WTC11 (cell line): ENCODE data around the gene MRNIP. TPM values are rescaled to one million over a fixed set of nuclear protein-coding genes. Genes with fewer than 3 reads are reported as not detected.

ENCODE experiments used
- ATAC-seq: fragments of 200-7000 bp; cut with Tn5 transposase; 2 replicates; pipeline ENCODE4 v1.10.0; 2021; ENCODE audit warnings: mild to moderate bottlenecking, moderate library complexity
- CTCF ChIA-PET: fragments of 300-600 bp; sonication (Branson Sonifier 250); formaldehyde crosslinking; loops from one replicate; lab custom pipeline; 2021; ENCODE audit warnings: antibody characterized with exemption; lab: Charles Lee
- POLR2A ChIA-PET: fragments of 350-600 bp; sonication (Branson Sonifier 250); formaldehyde crosslinking; loops from one replicate; lab custom pipeline; 2021; ENCODE audit warnings: antibody characterized with exemption; lab: Charles Lee
- DNase-seq: peaks from one replicate; pipeline ENCODE4 v3.0.0; 2021; ENCODE audit warnings: low spot score
- H3K27ac Mint-ChIP-seq: 2 replicates; pipeline ENCODE4 v1.8.0; 2021; ENCODE audit warnings: mixed read lengths
- H3K27me3 Mint-ChIP-seq: 2 replicates; pipeline ENCODE4 v1.8.0; 2021; ENCODE audit warnings: low read depth, mild to moderate bottlenecking, moderate library complexity, mixed read lengths
- H3K36me3 Mint-ChIP-seq: 2 replicates; pipeline ENCODE4 v1.8.0; 2021; ENCODE audit warnings: mixed read lengths
- H3K4me1 Mint-ChIP-seq: 2 replicates; pipeline ENCODE4 v1.8.0; 2022; ENCODE audit warnings: mixed read lengths
- H3K4me3 Mint-ChIP-seq: 2 replicates; pipeline ENCODE4 v1.8.0; 2021; ENCODE audit warnings: mild to moderate bottlenecking, moderate library complexity, mixed read lengths
- H3K9me3 Mint-ChIP-seq: 2 replicates; pipeline ENCODE4 v1.8.0; 2021; ENCODE audit warnings: mixed read lengths
- ETV6 ChIP-seq: sonication (generic); formaldehyde crosslinking; IDR thresholded peaks from 2 replicates; pipeline ENCODE4 v1.8.1; 2022; ENCODE audit warnings: mild to moderate bottlenecking, missing genetic modification reagents
- FOXK1 ChIP-seq: sonication (generic); formaldehyde crosslinking; IDR thresholded peaks from 2 replicates; pipeline ENCODE4 v1.8.0; 2022; ENCODE audit warnings: mild to moderate bottlenecking, moderate library complexity, missing genetic modification reagents
- GTF2I ChIP-seq: fragments of 250-450 bp; sonication (Bioruptor Pico); conservative IDR thresholded peaks from 2 replicates; pipeline ENCODE4 v1.4.0; 2021; ENCODE audit warnings: mild to moderate bottlenecking
- JAZF1 ChIP-seq: fragments of 250-450 bp; sonication (Bioruptor Pico); IDR thresholded peaks from 2 replicates; pipeline ENCODE4 v1.9.0; 2021; ENCODE audit warnings: moderate library complexity, mild to moderate bottlenecking, inconsistent platforms
- NR3C1 ChIP-seq: sonication (generic); formaldehyde crosslinking; conservative IDR thresholded peaks from 2 replicates; pipeline ENCODE4 v1.8.1; 2023; ENCODE audit warnings: low read depth, mild to moderate bottlenecking, missing genetic modification reagents
- RORB ChIP-seq: fragments of 250-450 bp; sonication (Bioruptor Pico); IDR thresholded peaks from 2 replicates; pipeline ENCODE4 v1.9.0; 2021; ENCODE audit warnings: mild to moderate bottlenecking
- SOX15 ChIP-seq: fragments of 250-450 bp; sonication (Bioruptor Pico); IDR thresholded peaks from 2 replicates; pipeline ENCODE4 v1.9.0; 2021; ENCODE audit warnings: mild to moderate bottlenecking
- SP1 ChIP-seq: sonication (generic); formaldehyde crosslinking; conservative IDR thresholded peaks from 2 replicates; pipeline ENCODE4 v1.8.1; 2022; ENCODE audit warnings: missing genetic modification reagents
- TCF7 ChIP-seq: sonication (generic); formaldehyde crosslinking; IDR thresholded peaks from 2 replicates; pipeline ENCODE4 v1.8.0; 2022; ENCODE audit warnings: mild to moderate bottlenecking, low read depth, missing genetic modification reagents, moderate library complexity
- TEAD4 ChIP-seq: sonication (generic); formaldehyde crosslinking; IDR thresholded peaks from 2 replicates; pipeline ENCODE4 v1.8.0; 2022; ENCODE audit warnings: mild to moderate bottlenecking, missing genetic modification reagents
- ZBTB21 ChIP-seq: sonication (generic); formaldehyde crosslinking; IDR thresholded peaks from 2 replicates; pipeline ENCODE4 v1.8.1; 2023; ENCODE audit warnings: mild to moderate bottlenecking, missing genetic modification reagents, borderline replicate concordance
- ZNF138 ChIP-seq: sonication (generic); formaldehyde crosslinking; conservative IDR thresholded peaks from 2 replicates; pipeline ENCODE4 v1.8.1; 2022; ENCODE audit warnings: mild to moderate bottlenecking, moderate library complexity, missing genetic modification reagents
- ZNF396 ChIP-seq: fragments of 250-450 bp; sonication (Bioruptor Pico); IDR thresholded peaks from 2 replicates; pipeline ENCODE4 v1.8.0; 2021; ENCODE audit warnings: mild to moderate bottlenecking, moderate library complexity, borderline replicate concordance
- total RNA-seq: library from RNA; stranded (reverse); gene quantifications from 3 replicates; pipeline ENCODE4 v1.2.3, GENCODE V29; 2021
- TF ChIP-seq, protein P1 (sequence below): sonication (generic); formaldehyde crosslinking; IDR thresholded peaks from 2 replicates; pipeline ENCODE4 v1.8.1; 2022; ENCODE audit warnings: mild to moderate bottlenecking, missing genetic modification reagents, moderate library complexity, borderline replicate concordance
- TF ChIP-seq, protein P2 (sequence below): sonication (generic); formaldehyde crosslinking; IDR thresholded peaks from 2 replicates; pipeline ENCODE4 v1.8.0; 2023; ENCODE audit warnings: missing genetic modification reagents, mild to moderate bottlenecking, borderline replicate concordance
- TF ChIP-seq, protein P3 (sequence below): fragments of 250-450 bp; sonication (Bioruptor Pico); IDR thresholded peaks from 2 replicates; pipeline ENCODE4 v1.9.0; 2021; ENCODE audit warnings: moderate library complexity, mild to moderate bottlenecking, inconsistent platforms, borderline replicate concordance
- TF ChIP-seq, protein P4 (sequence below): sonication (generic); formaldehyde crosslinking; IDR thresholded peaks from 2 replicates; pipeline ENCODE4 v1.8.1; 2023; ENCODE audit warnings: mild to moderate bottlenecking, missing genetic modification reagents
- TF ChIP-seq, protein P5 (sequence below): sonication (generic); formaldehyde crosslinking; IDR thresholded peaks from 2 replicates; pipeline ENCODE4 v1.8.1; 2022; ENCODE audit warnings: missing genetic modification reagents, borderline replicate concordance

The MRNIP gene
- total RNA-seq, 1 experiment from 2014 or later, result 42.0 TPM

DNA sequence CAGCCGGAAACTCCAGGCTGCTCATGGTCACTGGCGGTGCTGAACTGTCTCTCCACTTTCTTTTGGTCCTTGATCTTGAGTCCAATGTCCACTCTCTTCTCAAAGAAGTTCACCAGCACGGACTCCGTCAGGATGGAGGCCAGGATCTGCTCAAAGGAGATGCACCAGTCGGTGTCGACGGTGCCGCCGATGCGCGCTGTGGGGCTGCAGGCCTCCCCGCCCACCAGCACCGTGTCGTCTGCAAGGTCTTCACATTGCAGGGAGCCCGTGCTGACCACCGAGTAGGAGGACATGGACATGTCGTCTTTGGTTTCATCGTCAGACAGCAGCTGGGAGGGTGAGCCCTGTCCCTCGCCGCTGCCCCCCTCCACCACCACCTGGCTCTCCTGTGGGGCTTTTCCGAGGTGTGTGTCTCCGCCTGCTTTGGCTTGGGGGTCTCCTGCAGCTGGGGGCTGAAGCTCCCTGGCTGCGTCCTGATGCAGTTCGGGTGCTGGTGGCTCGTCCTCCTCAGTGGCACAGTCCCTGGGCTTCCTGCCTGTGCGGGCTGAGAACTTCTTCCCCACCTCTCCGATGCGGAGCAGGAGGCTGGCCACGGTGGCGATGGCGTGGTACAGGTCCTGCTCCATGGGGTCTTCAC lies 5.0 kb upstream of the MRNIP start:
- TF ChIP-seq, protein P1, sequence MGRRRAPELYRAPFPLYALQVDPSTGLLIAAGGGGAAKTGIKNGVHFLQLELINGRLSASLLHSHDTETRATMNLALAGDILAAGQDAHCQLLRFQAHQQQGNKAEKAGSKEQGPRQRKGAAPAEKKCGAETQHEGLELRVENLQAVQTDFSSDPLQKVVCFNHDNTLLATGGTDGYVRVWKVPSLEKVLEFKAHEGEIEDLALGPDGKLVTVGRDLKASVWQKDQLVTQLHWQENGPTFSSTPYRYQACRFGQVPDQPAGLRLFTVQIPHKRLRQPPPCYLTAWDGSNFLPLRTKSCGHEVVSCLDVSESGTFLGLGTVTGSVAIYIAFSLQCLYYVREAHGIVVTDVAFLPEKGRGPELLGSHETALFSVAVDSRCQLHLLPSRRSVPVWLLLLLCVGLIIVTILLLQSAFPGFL (CRISPR knock-in tag), result no peak
- TF ChIP-seq GTF2I, result no peak
- no peak for TF ChIP-seq JAZF1 (CRISPR knock-in tag)
- TF ChIP-seq, protein P2, sequence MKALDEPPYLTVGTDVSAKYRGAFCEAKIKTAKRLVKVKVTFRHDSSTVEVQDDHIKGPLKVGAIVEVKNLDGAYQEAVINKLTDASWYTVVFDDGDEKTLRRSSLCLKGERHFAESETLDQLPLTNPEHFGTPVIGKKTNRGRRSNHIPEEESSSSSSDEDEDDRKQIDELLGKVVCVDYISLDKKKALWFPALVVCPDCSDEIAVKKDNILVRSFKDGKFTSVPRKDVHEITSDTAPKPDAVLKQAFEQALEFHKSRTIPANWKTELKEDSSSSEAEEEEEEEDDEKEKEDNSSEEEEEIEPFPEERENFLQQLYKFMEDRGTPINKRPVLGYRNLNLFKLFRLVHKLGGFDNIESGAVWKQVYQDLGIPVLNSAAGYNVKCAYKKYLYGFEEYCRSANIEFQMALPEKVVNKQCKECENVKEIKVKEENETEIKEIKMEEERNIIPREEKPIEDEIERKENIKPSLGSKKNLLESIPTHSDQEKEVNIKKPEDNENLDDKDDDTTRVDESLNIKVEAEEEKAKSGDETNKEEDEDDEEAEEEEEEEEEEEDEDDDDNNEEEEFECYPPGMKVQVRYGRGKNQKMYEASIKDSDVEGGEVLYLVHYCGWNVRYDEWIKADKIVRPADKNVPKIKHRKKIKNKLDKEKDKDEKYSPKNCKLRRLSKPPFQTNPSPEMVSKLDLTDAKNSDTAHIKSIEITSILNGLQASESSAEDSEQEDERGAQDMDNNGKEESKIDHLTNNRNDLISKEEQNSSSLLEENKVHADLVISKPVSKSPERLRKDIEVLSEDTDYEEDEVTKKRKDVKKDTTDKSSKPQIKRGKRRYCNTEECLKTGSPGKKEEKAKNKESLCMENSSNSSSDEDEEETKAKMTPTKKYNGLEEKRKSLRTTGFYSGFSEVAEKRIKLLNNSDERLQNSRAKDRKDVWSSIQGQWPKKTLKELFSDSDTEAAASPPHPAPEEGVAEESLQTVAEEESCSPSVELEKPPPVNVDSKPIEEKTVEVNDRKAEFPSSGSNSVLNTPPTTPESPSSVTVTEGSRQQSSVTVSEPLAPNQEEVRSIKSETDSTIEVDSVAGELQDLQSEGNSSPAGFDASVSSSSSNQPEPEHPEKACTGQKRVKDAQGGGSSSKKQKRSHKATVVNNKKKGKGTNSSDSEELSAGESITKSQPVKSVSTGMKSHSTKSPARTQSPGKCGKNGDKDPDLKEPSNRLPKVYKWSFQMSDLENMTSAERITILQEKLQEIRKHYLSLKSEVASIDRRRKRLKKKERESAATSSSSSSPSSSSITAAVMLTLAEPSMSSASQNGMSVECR (CRISPR knock-in tag), result no peak
- no peak for TF ChIP-seq TCF7 (CRISPR knock-in tag)
- no peak for TF ChIP-seq ZNF396 (CRISPR knock-in tag)
- TF ChIP-seq, protein P3, sequence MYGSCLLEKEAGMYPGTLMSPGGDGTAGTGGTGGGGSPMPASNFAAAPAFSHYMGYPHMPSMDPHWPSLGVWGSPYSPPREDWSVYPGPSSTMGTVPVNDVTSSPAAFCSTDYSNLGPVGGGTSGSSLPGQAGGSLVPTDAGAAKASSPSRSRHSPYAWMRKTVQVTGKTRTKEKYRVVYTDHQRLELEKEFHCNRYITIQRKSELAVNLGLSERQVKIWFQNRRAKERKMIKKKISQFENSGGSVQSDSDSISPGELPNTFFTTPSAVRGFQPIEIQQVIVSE (CRISPR knock-in tag), result no peak
- TF ChIP-seq ZNF138 (CRISPR knock-in tag), result no peak
- no peak for TF ChIP-seq FOXK1
- TF ChIP-seq NR3C1 (CRISPR knock-in tag), result no peak
- TF ChIP-seq ZBTB21, result no peak
- no peak for TF ChIP-seq ETV6 (CRISPR knock-in tag)
- no peak for TF ChIP-seq SOX15
- no peak for TF ChIP-seq TEAD4 (CRISPR knock-in tag)
- TF ChIP-seq, protein P4, sequence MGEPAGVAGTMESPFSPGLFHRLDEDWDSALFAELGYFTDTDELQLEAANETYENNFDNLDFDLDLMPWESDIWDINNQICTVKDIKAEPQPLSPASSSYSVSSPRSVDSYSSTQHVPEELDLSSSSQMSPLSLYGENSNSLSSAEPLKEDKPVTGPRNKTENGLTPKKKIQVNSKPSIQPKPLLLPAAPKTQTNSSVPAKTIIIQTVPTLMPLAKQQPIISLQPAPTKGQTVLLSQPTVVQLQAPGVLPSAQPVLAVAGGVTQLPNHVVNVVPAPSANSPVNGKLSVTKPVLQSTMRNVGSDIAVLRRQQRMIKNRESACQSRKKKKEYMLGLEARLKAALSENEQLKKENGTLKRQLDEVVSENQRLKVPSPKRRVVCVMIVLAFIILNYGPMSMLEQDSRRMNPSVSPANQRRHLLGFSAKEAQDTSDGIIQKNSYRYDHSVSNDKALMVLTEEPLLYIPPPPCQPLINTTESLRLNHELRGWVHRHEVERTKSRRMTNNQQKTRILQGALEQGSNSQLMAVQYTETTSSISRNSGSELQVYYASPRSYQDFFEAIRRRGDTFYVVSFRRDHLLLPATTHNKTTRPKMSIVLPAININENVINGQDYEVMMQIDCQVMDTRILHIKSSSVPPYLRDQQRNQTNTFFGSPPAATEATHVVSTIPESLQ (CRISPR knock-in tag), result no peak
- TF ChIP-seq SP1 (CRISPR knock-in tag), result no peak
- TF ChIP-seq RORB (CRISPR knock-in tag), result no peak
- TF ChIP-seq, protein P5, sequence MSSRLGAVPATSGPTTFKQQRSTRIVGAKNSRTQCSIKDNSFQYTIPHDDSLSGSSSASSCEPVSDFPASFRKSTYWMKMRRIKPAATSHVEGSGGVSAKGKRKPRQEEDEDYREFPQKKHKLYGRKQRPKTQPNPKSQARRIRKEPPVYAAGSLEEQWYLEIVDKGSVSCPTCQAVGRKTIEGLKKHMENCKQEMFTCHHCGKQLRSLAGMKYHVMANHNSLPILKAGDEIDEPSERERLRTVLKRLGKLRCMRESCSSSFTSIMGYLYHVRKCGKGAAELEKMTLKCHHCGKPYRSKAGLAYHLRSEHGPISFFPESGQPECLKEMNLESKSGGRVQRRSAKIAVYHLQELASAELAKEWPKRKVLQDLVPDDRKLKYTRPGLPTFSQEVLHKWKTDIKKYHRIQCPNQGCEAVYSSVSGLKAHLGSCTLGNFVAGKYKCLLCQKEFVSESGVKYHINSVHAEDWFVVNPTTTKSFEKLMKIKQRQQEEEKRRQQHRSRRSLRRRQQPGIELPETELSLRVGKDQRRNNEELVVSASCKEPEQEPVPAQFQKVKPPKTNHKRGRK (CRISPR knock-in tag), result no peak
- Mint-ChIP-seq H3K27me3 (no peaks in the 10 kb centered on the region; the same call in 1 of the 2 replicates), H3K4me3 (no peak overlapping the region), H3K36me3 (peaks cover 49% of the 10 kb centered on the region), H3K27ac (no peak overlapping the region), H3K4me1 (peaks cover 13% of the 10 kb centered on the region), H3K9me3 (peaks cover 7% of the 10 kb centered on the region)
- ATAC-seq (no peak), DNase-seq (no peak)
- ChIA-PET CTCF (no interaction called here), POLR2A (no interaction called here)
